GM18505 (cell line): ENCODE results near the gene OSBPL5.

Source experiments
- ATAC-seq: cut with Tn5 transposase; IDR thresholded peaks from one replicate; pipeline ENCODE4 v1.9.1; 2021; ENCODE audit not compliant: unreplicated experiment
- POLR2A ChIP-seq: IDR thresholded peaks from 4 replicates; pipeline ENCODE4 v1.6.1; 2011; ENCODE audit warnings: borderline replicate concordance; ENCODE audit not compliant: insufficient read depth, insufficient read length; ENCODE audit errors: extremely low read depth

The OSBPL5 gene

GRCh38 chr11:3047637-3048036, 117.5 kb downstream of the OSBPL5 start:
- no peak for ATAC-seq
- TF ChIP-seq POLR2A: no peak

- no peak for ATAC-seq
- no peak for TF ChIP-seq POLR2A
Observed at GRCh38 chr11:3046641-3047040, 118.5 kb downstream of the OSBPL5 start.

- ATAC-seq: no peak
- no peak for TF ChIP-seq POLR2A
Observed at GRCh38 chr11:3046190-3046589, 118.9 kb downstream of the OSBPL5 start.

GRCh38 chr11:3044915-3045314, 120.2 kb downstream of the OSBPL5 start:
- no peak for TF ChIP-seq POLR2A
- no peak for ATAC-seq

GRCh38 chr11:3044004-3044403, 121.1 kb downstream of the OSBPL5 start:
- TF ChIP-seq POLR2A: no peak
- ATAC-seq: no peak

DNA sequence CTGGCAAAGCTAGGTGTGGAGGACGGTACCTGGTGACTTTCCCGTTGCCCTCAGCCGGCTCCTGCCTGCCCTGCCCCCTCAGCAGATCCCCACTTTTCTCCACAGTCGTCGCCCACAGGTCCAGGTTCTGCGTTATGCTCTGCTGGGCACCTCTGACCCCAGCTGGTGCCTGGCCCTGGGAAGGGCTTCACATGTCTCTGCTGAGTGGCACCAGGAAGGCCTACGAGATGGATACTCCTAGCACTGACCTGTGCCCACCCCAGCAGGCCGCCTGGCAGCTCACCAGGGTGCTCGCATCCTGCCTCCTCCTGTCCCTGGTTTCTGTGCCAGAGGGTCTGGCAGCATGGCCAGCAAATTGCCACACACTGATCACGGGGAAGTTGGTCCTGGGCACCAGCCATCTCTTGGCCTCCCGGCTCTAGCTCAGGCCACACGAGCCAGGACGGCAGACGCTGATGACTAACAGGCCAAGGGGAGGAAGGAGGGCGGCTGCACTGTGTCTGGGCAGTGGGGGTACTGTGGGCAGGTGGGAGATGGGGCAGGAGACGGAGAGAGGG, 121.7 kb downstream of the OSBPL5 start:
- no peak for ATAC-seq
- TF ChIP-seq POLR2A: no peak

DNA sequence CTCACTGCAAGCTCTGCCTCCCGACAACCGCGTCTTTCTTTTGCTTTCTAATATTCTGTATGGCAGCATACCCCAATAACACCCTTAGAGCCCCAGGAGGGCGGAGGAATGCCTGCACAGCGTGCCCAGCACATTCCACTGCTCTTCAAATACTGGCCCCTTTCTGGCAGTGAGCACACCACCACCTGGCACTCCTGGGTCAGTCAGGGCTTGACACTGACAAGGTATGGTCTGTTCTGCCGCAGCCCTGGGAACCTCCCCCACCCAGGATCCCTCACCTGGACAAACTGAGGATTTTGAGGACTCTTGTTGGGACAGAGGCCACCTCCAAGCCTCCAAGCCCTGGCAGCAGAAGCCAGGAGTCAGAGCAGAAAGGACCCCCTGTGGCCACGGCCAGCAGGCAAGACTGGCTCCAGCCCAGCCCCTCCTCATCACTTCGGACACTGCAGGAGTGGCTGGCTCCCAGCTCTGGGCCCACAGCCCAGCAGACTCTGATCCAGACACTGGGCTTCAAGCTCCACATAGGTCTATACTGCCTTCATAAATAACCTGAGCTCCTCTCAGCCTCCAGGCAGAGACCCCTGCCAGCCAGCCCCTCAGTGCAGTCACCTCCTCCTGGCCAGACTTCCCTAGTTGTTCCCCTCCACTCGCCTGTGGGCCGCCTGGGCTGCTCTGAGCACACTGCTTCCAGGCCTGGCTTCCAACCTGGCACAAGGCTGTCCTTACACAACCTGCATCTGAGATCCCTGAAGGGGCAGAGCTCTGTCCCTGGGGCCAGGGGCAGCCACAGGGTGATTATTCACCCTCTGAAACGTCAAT, 122.4 kb downstream of the OSBPL5 start:
- TF ChIP-seq POLR2A: no peak
- no peak for ATAC-seq

DNA sequence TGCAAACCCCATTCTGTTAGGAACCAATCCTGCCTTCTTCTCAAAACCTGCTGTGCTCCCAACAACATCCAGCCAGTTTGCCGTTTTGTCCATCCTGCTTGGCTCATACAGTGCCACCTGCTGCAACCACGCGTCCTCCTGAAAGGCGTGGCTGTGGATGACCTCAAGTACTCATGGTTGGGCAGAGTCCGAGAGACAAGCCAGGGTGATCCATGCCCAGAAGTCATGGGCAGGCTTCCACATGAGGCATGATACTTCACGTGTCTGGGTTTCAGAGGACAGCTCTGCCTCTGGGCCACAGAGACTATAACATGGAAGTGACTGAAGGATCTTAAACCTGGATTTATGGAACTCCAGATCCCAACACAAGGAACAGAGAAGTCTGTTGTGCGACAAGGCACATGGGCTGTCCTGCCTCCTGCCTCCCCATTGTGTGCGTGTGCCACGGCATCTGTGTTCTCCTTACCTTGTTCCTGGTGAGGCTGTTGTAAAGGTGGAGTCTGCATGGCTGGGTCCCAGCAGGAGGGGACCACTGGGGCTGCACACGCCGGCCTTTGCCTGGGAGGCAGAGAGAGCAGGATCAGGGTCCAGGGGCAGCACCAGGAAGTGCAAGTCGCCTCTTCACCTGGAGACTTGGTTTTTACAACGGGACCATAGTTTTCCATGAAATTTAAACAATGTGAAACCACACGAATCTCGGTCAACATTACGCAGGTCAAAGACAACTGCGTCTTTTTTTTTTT, 123.2 kb downstream of the OSBPL5 start:
- ATAC-seq: no peak
- no peak for TF ChIP-seq POLR2A

DNA sequence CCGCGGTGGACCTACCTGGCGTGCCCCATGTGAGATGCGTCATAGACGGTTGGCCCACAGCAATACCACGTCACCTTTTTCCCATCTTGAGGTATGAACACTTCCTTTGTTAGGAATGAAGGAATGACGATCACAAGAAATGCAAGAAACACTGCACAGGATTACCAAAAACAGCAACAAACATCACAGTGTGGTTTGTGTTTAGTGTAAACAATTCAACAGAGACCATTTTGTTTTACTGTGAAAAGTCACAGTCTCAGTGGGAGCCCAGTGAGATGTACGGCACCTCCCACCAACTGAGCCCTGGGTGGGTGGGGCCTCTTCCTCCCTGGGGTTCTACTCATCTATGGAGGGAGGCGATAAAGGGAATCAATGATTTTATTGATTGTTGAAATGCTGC, 124.2 kb downstream of the OSBPL5 start:
- ATAC-seq: no peak
- TF ChIP-seq POLR2A: no peak

DNA sequence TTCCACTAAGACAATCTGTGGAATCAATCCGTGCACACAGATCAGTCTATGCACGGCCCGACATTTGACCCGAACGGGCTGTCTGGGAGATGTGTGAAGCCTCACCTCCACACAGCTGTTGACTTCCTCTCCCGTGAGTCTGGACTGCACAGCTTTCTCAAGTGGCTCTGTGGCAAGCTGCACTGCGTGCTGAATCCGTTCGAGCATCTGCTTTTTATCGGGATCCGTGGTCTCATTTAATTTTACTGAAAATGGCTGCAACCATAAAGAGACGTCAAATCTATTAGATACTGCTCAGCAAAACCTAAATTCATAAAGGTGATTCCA, 127.2 kb downstream of the OSBPL5 start:
- no peak for ATAC-seq
- no peak for TF ChIP-seq POLR2A
